Measurements from ENCODE around the gene PTPRR.

Gene PTPRR

DNA sequence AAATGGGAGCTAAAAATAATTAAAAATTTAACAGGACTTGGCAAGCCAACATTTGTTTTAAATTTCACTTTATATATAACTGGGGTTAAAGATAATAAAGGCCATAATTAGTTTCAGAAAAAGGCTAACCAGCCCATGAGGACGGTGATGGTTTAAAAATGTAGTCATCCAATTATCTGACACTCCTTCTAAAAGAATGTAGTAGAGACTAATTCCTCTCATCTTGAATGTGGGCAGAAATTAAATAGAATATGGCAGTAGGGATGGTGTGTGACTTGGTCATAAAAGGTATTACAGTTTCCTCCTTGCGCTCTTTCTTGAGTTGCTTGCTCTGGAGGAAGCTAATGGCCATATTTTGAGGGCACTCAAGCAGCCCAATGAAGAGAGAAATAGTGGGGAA, 234.2 kb downstream of the PTPRR start:
- no peak for DNase-seq

DNA sequence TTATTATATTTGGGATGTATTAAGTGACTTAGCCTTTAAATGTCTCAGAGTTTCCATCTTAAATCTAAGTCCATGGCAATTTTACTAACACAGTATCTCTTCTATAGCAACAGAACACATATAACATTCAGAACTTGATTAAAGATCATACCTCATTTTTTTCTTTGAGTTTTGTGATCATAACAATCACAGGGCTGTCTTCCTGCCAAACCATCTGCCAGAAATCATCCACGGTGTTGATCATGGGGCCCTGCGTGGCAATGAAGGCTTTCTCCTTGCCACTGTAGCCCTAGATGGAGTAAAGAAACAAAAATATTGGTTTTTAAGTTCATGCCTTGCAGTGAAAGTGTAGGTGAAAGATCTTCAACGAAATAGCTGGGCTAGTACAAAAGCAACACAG, 236.6 kb downstream of the PTPRR start:
- no peak for DNase-seq

DNA sequence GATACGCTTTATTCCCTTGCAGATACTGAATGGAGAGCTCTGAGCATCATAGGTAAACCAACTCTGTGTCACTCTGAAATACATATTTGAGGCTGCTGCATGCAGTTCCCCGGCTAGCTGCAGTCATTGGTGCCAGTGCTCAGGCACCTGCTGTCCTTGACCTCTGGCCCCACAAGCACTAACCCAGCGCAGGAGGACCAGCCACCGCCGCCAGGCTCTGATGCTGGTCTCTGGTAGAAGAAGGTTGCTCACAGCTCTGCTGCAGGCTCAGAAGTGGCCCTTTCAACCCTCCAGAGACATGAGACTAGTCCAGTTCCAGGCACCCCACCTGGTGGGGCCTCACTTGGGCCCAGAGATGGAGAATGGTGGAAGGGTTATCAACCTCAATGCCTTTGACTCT, 248.8 kb downstream of the PTPRR start:
- DNase-seq: no peak

DNA sequence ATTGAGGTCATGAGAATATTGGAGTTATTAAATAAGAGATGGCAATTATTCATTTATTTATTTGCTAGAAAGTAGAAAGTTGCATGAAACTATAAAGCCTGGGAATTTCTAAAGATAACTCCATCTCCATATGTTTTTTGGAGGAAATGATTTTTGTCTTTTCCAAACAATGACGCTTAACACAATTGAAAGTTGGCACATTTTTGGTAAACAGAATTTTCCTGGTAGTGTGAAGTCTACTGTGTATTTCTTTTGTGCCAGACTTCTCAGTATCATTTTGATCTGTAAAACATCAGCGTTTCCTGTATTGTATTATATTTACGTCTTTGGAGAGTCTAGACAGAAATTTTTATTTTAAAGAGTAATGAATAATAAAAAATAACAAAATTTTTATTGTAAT, 249.6 kb downstream of the PTPRR start:
- DNase-seq: no peak

DNA sequence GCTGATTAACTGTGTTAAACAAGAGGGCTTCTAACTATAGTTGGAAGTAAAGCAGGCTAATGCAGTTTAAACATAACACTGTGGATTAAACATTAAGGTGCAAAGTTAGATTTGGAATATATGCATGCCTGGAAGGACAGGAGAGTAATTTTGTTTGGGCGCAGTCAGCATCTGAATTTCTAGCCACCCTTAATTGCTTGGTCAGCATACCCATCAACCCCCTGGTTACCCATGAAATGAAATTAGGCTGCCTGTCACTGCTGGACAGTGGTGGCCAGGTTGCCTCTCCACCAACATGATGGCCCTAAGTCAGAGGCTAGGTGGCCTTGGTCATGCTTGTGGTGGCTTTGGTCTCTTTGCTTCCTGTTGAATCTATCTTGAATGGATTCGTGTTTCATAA, 253.3 kb downstream of the PTPRR start:
- DNase-seq: no peak

DNA sequence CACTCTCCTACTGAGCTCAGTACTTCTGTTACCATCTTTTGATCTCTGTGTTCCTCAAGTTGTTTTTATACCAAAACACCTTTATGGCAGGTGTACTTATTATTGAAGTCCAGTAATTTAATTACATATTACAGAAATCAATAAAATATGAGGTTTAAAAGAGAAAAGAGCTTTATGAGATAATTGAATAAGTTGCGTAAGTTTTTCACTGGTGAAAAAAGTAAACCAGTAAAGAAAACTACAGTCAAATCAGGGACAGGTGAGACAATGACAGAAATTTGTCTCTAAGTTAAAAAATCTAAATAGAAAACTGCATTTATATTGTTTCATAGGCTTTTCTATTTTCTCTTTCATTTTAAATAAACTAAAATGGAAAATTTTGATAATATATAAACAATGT, 254.2 kb downstream of the PTPRR start:
- no peak for DNase-seq

DNA sequence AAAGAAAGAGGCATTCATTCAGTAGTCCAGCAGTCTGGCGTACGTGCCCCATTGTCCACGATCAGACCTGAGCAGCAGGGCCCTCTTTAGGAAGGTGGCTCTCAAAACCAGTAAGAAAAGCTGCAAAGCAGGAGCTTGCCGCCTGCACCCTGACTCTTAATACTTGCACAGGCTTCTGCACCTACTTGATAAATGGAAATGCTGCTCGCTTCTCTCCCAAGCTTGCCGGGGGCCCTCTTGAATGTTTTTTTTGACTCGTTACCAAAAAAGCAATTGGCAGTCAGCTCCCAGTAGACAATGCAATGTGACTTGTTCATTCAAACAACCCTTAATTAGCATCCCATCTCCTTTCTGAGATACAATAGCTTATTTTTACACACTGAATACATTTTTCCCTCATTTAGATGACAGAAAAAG, 256.1 kb downstream of the PTPRR start:
- no peak for DNase-seq

DNA sequence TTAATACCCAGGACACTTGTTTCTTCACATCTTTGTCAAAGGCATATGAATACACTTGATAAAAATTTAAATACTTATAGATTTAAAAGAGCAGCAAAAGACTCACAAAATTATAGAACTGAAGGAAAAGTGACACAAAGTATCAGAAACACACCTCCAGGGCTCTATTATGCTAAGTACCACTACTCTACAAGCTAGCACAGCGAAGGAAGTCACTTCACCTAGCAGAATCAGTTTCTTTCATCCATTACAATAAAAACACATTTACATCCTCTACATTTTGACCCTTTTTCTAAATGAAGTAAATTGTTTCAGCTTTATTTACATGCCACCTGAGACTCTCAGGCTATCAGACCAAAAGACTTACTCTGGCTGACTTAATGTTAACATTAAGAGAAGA, 256.7 kb downstream of the PTPRR start:
- DNase-seq: no peak

DNA sequence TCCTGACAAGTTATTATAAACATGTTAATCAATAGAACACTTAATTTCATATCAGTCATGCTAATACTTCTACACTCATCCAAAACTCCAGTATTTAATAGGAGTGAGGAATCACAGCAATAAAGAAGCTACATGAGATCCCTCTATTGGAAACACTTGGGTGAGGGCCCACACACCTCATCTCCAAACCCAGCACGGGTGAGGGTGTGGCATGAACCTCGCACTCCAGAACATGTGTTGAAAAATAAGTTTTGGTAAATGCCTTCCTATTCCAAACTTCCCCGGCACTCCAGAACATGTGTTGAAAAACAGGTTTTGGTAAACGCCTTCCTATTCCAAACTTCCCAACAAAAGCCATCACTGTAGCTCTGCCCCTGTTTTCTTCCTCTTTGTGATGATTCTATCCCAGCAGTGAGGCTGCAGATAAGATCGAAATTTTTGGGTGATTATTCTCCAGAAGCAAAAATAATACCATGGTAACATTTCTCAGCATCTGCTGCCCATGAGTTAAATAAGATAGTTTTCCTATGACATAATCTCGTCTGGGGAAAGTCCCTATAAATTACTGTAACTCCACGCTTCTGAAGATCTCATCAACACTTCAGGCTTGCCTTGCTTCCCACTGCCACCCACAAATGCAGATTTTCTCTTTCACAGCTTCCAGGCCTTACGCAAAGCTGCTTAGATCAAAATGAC, 258.9 kb downstream of the PTPRR start:
- no peak for DNase-seq

DNA sequence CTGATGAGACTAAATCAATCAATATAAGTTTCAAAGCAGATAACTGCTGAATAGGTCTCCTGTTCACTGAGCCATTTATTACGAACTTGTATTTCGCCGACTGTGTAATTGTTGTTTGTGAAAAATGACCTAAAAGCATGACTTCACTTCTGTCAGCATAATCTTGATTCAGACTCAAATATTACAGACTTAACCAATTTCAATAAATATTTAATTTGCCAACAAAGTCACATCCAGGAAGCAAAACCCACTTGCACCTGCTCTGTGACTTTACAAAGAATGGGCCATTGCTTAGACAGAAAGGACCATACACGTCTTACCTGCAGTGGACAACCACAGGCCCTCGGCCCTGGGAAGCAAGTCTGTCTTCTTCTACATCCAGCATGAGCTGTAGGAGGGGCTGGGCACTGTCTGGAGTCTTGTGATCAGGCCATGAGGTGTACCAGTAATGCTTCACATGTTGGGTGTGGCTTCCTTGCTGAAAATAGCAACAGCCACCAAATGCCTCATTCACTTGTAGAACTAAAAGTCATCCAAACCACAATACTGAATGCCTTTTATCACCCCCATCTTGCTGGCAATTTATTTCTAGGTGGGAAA, 259.8 kb downstream of the PTPRR start:
- no peak for DNase-seq

DNA sequence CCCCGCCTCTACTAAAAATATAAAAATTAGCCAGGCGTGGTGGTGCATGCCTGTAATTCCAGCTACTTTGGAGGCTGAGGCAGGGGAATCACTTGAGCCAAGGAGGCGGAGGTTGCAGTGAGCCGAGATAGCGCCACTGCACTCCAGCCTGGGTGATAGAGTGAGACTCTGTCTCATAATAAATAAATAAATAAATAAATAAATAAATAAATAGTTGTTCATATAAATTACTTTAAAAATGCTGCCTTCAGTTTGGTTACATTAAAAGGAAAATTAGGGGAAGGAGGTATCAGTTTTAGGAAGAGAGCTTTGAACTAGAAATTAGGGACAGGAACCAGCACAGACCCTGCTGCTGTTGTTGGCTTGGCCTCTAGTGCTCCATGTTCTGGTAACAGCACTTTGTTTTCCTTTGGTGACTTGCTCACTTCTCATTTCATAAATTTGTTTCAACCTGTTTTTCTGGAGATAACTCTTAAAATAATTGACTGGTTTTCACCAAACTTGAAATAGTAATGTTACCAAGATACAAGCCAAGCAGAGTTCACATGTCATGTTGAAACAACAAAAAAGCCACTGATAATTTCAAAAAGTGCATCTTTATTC, 260.4 kb downstream of the PTPRR start:
- no peak for DNase-seq

DNA sequence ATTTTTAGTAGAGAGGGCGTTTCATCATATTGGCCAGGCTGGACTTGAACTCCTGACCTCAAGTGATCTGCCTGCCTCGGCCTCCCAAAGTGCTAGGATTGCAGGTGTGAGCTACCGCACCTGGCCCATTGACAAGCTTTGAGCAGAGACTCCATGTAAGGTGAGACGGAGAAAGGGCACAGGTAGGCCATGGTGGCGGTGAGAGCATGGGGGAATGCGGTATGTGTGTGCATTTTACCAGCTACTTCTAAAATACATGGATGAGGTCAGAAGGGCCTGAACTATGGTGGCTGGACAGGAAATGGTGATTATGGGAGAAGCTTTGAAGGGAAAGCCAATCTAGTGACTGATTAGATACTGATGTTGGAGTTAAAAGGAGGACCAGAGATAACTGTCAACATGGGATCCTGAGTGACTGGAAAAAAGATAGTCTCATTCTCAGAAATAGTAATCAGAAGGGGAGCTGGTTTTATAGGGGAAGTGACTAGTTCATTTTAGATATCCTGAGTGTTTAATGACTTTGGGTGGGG, 261.4 kb downstream of the PTPRR start:
- no peak for DNase-seq

DNA sequence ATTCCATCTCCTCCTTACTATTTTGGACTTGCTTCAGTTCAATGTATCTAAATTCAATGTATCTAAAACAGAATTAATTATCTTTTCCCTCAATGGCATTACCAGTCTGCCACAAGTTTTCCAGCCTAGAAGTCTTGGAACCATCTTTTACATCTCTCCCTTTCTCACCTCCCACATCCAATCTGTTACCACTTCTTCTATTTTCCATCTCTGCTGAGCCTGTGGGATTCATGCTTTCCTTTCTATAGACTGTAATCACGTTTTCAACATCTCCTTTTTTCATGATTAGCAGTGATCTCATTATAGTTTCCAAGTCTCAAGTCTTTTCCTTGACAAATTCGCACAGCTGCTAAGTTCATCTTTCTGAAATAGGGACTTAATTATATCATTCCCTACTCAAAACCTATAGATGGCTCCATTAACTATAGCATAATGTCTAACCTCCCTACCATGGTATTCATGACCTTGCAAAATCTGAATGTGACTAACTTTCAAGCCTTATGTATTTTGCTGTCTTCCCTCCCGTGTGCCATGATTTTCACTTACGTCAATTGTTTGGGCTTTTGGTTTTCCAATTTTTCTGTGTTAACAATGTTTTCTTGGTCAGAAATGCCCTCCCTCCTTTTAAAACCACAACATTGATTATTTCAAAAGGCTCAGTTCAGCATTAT, 262.8 kb downstream of the PTPRR start:
- DNase-seq: no peak

DNA sequence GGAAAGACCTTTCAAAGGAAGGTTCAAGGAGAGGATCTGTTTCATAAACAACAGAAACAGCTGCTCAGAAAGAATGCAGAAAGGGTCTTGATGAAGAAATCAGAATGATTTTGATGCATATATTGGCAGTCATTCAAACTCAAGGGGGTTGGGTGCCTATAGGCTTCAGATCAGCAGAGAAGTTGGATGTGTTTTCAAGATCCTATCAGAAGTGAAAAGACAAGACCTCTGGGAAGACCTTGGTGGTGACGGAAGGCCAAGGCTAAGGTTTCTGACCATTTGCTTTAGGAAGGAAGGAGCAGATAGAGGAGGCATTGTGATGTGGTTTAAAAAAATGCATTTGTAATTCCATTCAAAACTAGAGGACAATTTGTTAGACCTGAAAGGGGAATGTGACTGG, 268.1 kb downstream of the PTPRR start:
- DNase-seq: no peak

DNA sequence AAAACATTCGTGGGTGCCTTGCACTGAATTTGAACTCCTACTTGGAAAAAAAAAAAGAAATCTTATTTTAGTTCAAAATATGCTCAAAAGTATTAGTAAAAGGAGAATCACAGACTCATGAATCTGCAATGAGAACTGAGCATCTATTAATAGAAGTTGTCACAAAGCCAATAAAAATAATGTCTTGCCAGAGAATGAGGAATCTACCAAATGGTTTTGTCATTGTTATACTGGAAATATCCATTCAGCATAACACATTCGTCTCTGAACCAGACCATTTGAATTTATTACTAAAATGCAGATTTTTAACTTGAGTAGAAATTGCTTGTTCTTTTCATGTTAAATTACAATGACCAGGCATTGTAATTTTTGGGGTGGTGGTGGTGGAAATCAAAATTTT, 271.7 kb downstream of the PTPRR start:
- DNase-seq: no peak

DNA sequence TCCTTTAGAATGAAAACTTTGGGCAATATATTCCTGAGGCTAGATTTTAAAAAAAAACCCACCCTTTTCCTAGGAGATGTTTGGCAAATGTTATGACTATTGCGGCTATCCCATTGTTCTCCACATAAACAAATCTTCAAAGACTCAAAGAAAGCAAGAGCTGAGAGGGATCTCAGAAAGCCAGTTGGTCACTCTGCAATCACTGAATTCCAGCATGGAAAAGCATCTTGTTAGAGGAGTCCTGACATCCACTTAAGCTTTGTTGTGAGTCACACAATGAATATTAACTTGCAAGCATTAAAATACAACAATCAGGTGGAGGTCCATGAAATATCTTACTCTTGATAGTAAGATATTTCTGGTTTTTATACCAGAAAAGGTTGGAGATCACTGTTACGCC, 272.3 kb downstream of the PTPRR start:
- DNase-seq: no peak

DNA sequence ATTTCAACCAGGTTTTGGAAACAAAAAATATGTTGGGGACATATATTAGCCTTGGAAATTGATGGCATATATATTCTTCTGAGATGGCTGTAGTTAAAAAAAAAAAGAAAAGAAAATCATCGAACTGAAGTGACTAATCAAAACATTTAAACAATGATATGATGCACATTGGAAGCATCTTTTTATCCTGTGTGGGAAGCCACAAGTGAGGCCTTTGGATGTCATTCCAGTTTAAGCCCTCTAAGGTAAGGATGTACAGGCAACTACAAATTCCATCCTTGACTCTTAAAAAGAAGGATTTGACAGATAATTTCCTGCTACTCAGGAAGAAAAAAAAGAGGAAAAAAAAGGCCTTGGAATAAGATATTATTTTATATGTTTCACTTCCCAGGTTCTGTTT, 273.7 kb downstream of the PTPRR start:
- DNase-seq: no peak

DNA sequence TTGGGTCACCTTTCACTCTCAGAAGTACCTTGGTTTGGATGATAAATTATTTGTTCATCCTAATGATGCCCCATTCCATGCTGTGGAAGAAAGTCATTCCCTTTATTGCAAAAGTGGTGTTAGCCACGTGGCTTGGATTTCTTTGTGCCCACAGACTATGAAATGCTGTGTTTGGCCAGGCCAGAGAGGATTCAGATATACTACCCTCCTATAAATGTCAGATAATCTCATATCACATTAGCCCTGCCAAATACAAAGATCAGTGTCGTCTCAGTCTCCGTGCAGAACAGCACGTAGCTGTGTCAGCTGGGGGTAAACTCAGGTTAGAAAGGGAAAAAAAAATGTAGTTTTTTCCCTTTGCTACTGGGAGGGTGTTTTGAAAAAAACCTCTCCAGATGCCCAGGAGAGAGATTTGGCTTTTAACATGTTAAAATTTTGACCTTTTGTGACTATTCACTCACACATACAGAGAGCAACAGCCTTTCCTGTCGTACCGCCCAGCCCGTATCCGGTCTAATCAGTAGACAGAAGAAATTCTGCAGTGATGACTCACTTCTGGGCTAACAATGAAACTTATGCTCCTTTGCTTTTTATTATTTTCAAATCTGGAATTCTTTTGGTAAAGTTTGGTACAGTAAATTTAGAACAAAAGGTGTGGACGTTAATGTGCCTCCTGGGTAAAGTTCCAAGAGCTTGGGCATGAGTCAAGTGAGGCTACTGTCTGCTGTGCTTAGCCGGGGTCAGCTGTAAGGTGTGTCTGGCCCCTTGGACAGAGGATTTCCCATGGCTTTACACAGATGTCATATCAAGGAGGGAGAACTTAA, 274.8 kb downstream of the PTPRR start:
- DNase-seq: no peak

DNA sequence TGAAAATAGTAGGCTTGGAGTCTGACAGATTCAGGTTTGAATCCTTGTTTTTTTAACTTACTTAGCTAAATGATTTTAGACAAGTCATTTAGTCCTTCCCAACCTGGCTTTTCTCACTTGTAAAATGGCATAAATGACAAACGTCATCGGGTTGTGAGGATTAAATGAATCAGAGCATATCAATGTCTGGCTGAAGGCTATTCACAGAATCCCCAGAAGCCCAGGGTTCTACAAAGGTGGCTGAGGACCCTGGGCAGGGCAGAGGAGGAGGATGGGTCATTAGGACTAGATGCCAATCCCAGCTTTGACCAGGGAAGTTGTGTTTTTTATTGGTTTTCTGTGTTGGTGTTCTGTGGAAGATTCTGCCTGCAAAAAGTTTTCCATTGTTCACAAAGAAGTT, 275.7 kb downstream of the PTPRR start:
- no peak for DNase-seq

DNA sequence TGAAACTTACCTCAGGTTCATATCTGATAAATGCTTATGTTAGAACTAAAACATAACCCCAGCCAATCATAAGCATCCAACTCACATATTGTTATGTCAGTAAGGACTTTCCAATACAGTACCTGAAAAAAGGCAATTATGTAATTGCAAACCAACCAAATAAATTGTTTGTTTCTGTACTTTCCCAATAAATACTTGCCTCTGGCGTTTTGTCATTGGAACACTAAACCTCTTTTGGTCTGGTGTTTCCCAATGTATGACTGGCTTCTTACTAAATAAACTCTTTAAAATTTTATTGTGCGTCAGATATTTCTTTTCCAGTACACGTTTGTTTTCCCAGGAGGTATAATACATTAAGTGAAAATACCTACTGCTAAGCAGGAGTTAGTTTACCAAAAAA, 276.6 kb downstream of the PTPRR start:
- no peak for DNase-seq

DNA sequence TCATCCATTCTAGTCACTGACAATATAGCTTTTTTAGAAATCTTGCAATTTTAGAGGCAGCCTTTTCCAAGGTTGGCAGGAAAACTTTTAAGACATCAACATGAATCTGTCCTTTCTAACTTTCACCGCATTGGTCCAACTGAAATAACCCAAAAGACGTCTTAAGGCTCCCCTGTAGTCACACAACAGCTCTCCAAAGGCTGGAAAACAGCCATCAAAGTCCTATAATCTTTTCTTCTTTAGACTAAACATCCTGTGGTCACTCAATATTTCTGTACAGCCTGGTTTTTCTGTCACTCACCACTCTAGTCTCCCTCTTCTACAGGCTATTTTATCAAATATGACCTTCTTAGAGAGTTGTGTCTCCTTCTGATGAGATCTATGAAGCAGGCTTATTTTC, 278.8 kb downstream of the PTPRR start:
- DNase-seq: no peak

DNA sequence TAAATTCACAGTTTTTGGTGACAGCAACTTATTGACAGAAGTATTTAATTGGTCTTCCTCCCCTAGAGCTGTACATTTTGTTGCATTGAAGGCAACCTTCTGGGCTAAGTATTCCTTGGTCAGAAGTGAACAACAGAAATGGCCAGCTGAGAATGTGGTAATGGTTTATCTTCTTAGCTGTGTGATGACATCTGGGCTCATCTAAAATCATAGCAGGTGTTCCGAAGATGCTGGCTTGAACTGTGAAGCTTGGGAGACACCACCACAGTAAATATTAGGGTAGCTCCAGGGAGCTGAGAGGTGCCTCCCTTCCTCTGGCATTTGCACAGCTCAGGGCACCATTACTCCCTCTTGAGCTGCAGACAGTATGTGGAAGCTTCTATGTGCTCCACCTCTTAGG, 279.6 kb downstream of the PTPRR start:
- no peak for DNase-seq

DNA sequence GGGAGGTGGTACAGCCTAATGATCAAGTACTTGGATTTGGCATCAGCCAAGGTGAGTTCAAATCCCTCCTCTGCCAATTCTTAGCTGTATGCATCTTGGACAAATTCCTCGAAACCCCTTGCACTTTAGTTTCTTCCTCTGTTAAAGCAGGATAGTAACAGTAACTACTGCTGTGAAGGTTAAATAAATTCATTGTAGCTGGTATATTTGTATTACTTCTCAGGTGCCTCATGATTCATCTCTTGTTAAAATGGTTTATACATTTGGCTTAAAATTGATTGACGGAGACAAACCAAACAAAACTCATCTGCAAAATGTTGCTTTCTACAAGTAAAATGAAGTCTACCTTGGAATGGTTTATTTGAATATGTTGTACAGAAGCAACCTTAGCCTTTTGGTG, 281.0 kb downstream of the PTPRR start:
- DNase-seq: no peak
